SK-N-SH (cell line): ENCODE results near the gene TSPAN14. TPM values are rescaled to one million over a fixed set of nuclear protein-coding genes. Genes with fewer than 3 reads are reported as not detected.
A peak's percentile ranks its signal among the peaks of the same experiment; 100 is the strongest.

Experiments
- CTCF ChIA-PET: fragments of 300-600, 350-600 bp; formaldehyde crosslinking; extraction: SDS; loops from one replicate; lab custom pipeline; 2021; lab: Yijun Ruan, JAX
- POLR2A ChIA-PET: fragments of 350-600 bp; sonication (Branson Sonifier 250); formaldehyde crosslinking; extraction: SDS; loops from one replicate; lab custom pipeline; 2020; ENCODE audit warnings: antibody characterized with exemption, inconsistent platforms; lab: Yijun Ruan, JAX
- DNase-seq: peaks from one replicate; pipeline ENCODE4 v3.0.0; 2012
- H2AFZ ChIP-seq: fragments of 200-600 bp; sonication (generic); 2 replicates; pipeline ENCODE4 v1.8.1; 2016; ENCODE audit warnings: antibody characterized with exemption, mild to moderate bottlenecking, low read depth
- H3F3A ChIP-seq: fragments of 200-600 bp; sonication (generic); replicated peaks from 2 replicates; pipeline ENCODE3; 2016; ENCODE audit warnings: antibody characterized with exemption, mild to moderate bottlenecking; ENCODE audit not compliant: insufficient read depth
- H3K27ac ChIP-seq, 2 experiments: fragments of 200-500 bp in 1 of 2; fragments of 200-600 bp in 1 of 2; sonication (Bioruptor generic) in 1 of 2; sonication (generic), shearing (Covaris generic) in 1 of 2; 2 replicates each; pipeline versions ENCODE4 v1.5.1 to v1.6.1; 2014 to 2016; ENCODE audit warnings: low read depth in 2 of 2, inconsistent platforms in 1 of 2, low read length in 1 of 2, mild to moderate bottlenecking in 1 of 2, mixed read lengths in 1 of 2
- H3K27me3 ChIP-seq: fragments of 200-600 bp; sonication (generic), shearing (Covaris generic); 2 replicates; pipeline ENCODE4 v1.6.1; 2016; ENCODE audit warnings: mixed run types; ENCODE audit not compliant: insufficient read depth
- H3K36me3 ChIP-seq, 2 experiments: fragments of 200-500 bp in 1 of 2; fragments of 200-600 bp in 1 of 2; sonication (Bioruptor generic) in 1 of 2; sonication (generic) in 1 of 2; replicated peaks in 1 of 2; 2 replicates each; pipeline versions ENCODE3 to v1.5.1; 2014 to 2016; ENCODE audit warnings: low read length in 1 of 2, mild to moderate bottlenecking in 1 of 2; ENCODE audit not compliant: insufficient read depth in 2 of 2, control insufficient read depth in 1 of 2
- H3K4me1 ChIP-seq, 2 experiments: fragments of 200-500 bp in 1 of 2; fragments of 200-600 bp in 1 of 2; sonication (Bioruptor generic) in 1 of 2; sonication (generic), shearing (Covaris generic) in 1 of 2; 2 replicates each; pipeline versions ENCODE4 v1.5.1 to v1.6.1; 2014 to 2016; ENCODE audit warnings: low read depth in 1 of 2, low read length in 1 of 2, mixed run types in 1 of 2; ENCODE audit not compliant: insufficient read depth in 2 of 2, control insufficient read depth in 1 of 2
- H3K4me2 ChIP-seq: fragments of 200-600 bp; sonication (generic), shearing (Covaris generic); 2 replicates; pipeline ENCODE4 v1.6.1; 2017; ENCODE audit warnings: mixed run types
- H3K4me3 ChIP-seq, 2 experiments: fragments of 200-500 bp in 1 of 2; fragments of 200-600 bp in 1 of 2; sonication (Bioruptor generic) in 1 of 2; sonication (generic), shearing (Covaris generic) in 1 of 2; 2 replicates each; pipeline versions ENCODE4 v1.5.1 to v1.8.1; 2014 to 2016; ENCODE audit warnings: low read depth in 2 of 2, inconsistent platforms in 1 of 2, low read length in 1 of 2, mild to moderate bottlenecking in 1 of 2, mixed read lengths in 1 of 2, moderate library complexity in 1 of 2
- H3K79me2 ChIP-seq: fragments of 200-600 bp; sonication (generic); 2 replicates; pipeline ENCODE4 v1.8.1; 2017; ENCODE audit warnings: mild to moderate bottlenecking; ENCODE audit not compliant: insufficient read depth
- H3K9ac ChIP-seq: fragments of 200-600 bp; sonication (generic); 2 replicates; pipeline ENCODE4 v1.6.1; 2017; ENCODE audit warnings: mixed run types
- H3K9me2 ChIP-seq: fragments of 200-600 bp; sonication (generic); 2 replicates; pipeline ENCODE4 v1.6.1; 2017; ENCODE audit warnings: mixed run types
- H3K9me3 ChIP-seq: fragments of 200-600 bp; sonication (generic); 2 replicates; pipeline ENCODE4 v1.6.1; 2017; ENCODE audit warnings: mixed run types, mild to moderate bottlenecking, moderate library complexity
- H4K20me1 ChIP-seq: fragments of 200-600 bp; sonication (generic); 2 replicates; pipeline ENCODE4 v1.6.1; 2017; ENCODE audit warnings: mild to moderate bottlenecking, mixed run types; ENCODE audit not compliant: insufficient read depth
- CHD2 ChIP-seq: fragments of 150-350 bp; IDR thresholded peaks from 2 replicates; pipeline ENCODE4 v1.6.1; 2018; ENCODE audit warnings: low read length; ENCODE audit not compliant: partially characterized antibody
- CTCF ChIP-seq: fragments of 200-600 bp; sonication (generic); IDR thresholded peaks from 2 replicates; pipeline ENCODE4 v1.6.1; 2017; ENCODE audit warnings: antibody characterized with exemption, mild to moderate bottlenecking, moderate library complexity
- ELF1 ChIP-seq: IDR thresholded peaks from 2 replicates; pipeline ENCODE4 v1.4.0; 2012
- EP300 ChIP-seq, 2 experiments: IDR thresholded peaks; 2 replicates each; pipeline versions ENCODE4 v1.4.0 to v1.6.1; 2012; ENCODE audit warnings: borderline replicate concordance in 1 of 2, low read depth in 1 of 2, low read length in 1 of 2
- FOSL2 ChIP-seq: IDR thresholded peaks from 2 replicates; pipeline ENCODE4 v1.4.0; 2012; ENCODE audit warnings: low read depth, mild to moderate bottlenecking, moderate library complexity, borderline replicate concordance
- FOXJ3 ChIP-seq: sonication (generic); formaldehyde crosslinking; IDR thresholded peaks from 2 replicates; pipeline ENCODE4 v1.5.1; 2020; ENCODE audit warnings: mild to moderate bottlenecking, missing genetic modification reagents
- JUND ChIP-seq: IDR thresholded peaks from 2 replicates; pipeline ENCODE4 v1.4.0; 2012
- MAX ChIP-seq: IDR thresholded peaks from 2 replicates; pipeline ENCODE4 v1.4.0; 2012; ENCODE audit warnings: low read depth
- MEF2A ChIP-seq: IDR thresholded peaks from 2 replicates; pipeline ENCODE4 v1.4.0; 2012; ENCODE audit warnings: low read depth, borderline replicate concordance
- NFIC ChIP-seq: IDR thresholded peaks from 2 replicates; pipeline ENCODE4 v1.4.0; 2012; ENCODE audit warnings: borderline replicate concordance
- REST ChIP-seq: IDR thresholded peaks from 2 replicates; pipeline ENCODE4 v1.6.1; 2012; ENCODE audit warnings: mild to moderate bottlenecking, low read depth, low read length, moderate library complexity
- RFX5 ChIP-seq: IDR thresholded peaks from 2 replicates; pipeline ENCODE4 v1.6.1; 2012; ENCODE audit warnings: mild to moderate bottlenecking, improper control_type of control experiment, low read length
- RXRA ChIP-seq: IDR thresholded peaks from 2 replicates; pipeline ENCODE4 v1.4.0; 2012; ENCODE audit warnings: low read depth, mild to moderate bottlenecking, borderline replicate concordance
- SIN3A ChIP-seq: IDR thresholded peaks from 2 replicates; pipeline ENCODE4 v1.6.1; 2012; ENCODE audit warnings: low read depth, mild to moderate bottlenecking, low read length, moderate library complexity, borderline replicate concordance
- SMC3 ChIP-seq: IDR thresholded peaks from 2 replicates; pipeline ENCODE4 v1.6.1; 2012; ENCODE audit warnings: low read depth, low read length, improper control_type of control experiment
- TAF1 ChIP-seq: IDR thresholded peaks from 2 replicates; pipeline ENCODE4 v1.6.1; 2012; ENCODE audit warnings: low read depth, mild to moderate bottlenecking, low read length, moderate library complexity, borderline replicate concordance
- YY1 ChIP-seq: IDR thresholded peaks from 2 replicates; pipeline ENCODE4 v1.4.0; 2012; ENCODE audit warnings: low read depth, mild to moderate bottlenecking
- WGBS: methylation state at CpG from one replicate; pipeline ENCODE4 v1.1.6; 2017; ENCODE audit warnings: low lambda C conversion rate; 5-methylcytosine and 5-hydroxymethylcytosine counted together
- polyA plus RNA-seq, 3 experiments: library from polyadenylated mRNA; depleted of rRNA; stranded (reverse); fragments of >200 nt; gene quantifications; 2 replicates each; pipeline ENCODE4 v1.2.3, GENCODE V29; 2012
- TF ChIP-seq, protein P1 (sequence below): IDR thresholded peaks from 2 replicates; pipeline ENCODE4; 2012

The TSPAN14 gene
- polyA plus RNA-seq, 1 of the 3 experiments (the other 2 are of a cell fraction), result 78.1 TPM

DNA sequence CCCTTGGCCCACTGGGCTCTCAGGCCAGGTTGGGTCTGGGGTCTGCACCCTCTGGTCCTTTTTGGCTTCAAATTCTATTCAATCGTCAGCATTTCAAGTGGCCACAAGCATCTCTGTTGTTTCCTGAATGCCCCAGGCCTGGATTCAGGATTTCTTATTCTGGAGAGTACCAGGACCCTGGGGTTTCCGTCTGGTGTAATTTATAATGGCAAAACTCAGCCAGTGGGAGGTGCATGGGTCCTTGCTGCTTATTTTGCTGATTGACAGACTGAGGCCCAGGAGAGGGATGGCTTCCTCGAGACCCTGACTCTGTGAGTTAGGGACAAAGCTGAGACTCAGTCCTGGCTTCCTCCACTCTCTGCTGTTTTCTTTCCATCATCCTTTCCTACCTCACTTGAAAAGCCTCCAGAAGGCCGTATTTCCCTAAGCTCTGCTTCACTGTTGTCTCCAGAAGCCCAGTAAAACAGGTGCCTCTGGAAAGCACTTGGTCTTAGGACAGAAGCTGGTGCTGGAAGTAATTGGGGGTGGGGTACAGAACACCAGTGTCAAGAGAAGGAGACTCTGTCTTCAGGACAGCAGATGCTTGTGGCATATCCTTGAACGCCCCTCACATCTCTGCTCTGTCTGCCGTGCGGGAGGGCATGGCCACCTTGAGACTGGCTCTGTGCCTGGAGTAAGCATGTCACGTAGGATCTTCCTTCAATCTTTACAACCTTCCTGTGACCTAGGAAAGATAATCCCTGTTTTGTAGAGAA is 44.1 kb downstream of the TSPAN14 start (continued):
- no peak for TF ChIP-seq REST
- no peak for TF ChIP-seq ELF1
- TF ChIP-seq EP300 (IDR thresholded peaks at IDR 0.05; ENCODE audit: borderline replicate concordance in 1 of 2, low read depth in 1 of 2, low read length in 1 of 2), result no peak
- TF ChIP-seq RXRA, result no peak
- TF ChIP-seq SMC3, result no peak
- TF ChIP-seq, protein P1, sequence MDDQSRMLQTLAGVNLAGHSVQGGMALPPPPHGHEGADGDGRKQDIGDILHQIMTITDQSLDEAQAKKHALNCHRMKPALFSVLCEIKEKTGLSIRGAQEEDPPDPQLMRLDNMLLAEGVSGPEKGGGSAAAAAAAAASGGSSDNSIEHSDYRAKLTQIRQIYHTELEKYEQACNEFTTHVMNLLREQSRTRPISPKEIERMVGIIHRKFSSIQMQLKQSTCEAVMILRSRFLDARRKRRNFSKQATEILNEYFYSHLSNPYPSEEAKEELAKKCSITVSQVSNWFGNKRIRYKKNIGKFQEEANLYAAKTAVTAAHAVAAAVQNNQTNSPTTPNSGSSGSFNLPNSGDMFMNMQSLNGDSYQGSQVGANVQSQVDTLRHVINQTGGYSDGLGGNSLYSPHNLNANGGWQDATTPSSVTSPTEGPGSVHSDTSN, result no peak

- 27% methylated on average over 10 of the region's 14 CpGs for WGBS
- CTCF ChIA-PET, result interaction anchor here (0.8 to 21.2 kb wide), 4 partner anchors 9 to 116 kb away, joined by 3 to 602 read pairs (median 6); partner anchors contain the start of gene TSPAN14
- POLR2A ChIA-PET, result interaction anchor here (0.8 kb wide), 1 partner anchor 91 kb away, joined by 3 read pairs; the partner anchor contains the start of gene PRXL2A
These were observed 45.0 kb downstream of the TSPAN14 start for GRCh38 chr10:80498833-80499741.

More at GRCh38 chr10:80498833-80499741, 45.0 kb downstream of the TSPAN14 start:
- TF ChIP-seq SMC3 (no peak), JUND (peak; percentile 70), RXRA (peak; percentile 57; the same call in 1 of the 2 replicates), CHD2 (no peak), TAF1 (0 out of 2 replicates have a peak, but pooled peaks have one; percentile 23), EP300 (IDR thresholded peaks at IDR 0.05; ENCODE audit: borderline replicate concordance in 1 of 2, low read depth in 1 of 2, low read length in 1 of 2) (peak in 1 of 2 experiments; percentile 29; a peak in 1 of 4 replicates), RFX5 (no peak), FOSL2 (peak; percentile 84), MEF2A (no peak), CTCF (no peak), MAX (peak; percentile 77), NFIC (peak; percentile 54), YY1 (no peak), ELF1 (no peak), SIN3A (peak; percentile 67; the same call in 1 of the 2 replicates), FOXJ3 (no peak)
- TF ChIP-seq, protein P1, result peak; percentile 54
- H3K27me3 ChIP-seq, result no peaks in the 10 kb centered on the region
- H3K9ac ChIP-seq, result peak overlapping the region; percentile 33; the same call in 1 of the 2 replicates
- H3K9me3 ChIP-seq, result no peaks in the 10 kb centered on the region
- no peak overlapping the region for H2AFZ ChIP-seq
- peaks cover 98% of the 10 kb centered on the region for H3K79me2 ChIP-seq
- H3K27ac ChIP-seq, result peak overlapping the region in 1 of 2 experiments; percentile 77; a peak in 3 of 4 replicates
- no peaks in the 10 kb centered on the region; the same call in 1 of the 2 replicates for H4K20me1 ChIP-seq
- no peak overlapping the region for H3K4me3 ChIP-seq
- peaks cover 5 to 12% of the 10 kb centered on the region in 2 experiments for H3K36me3 ChIP-seq
- H3F3A ChIP-seq, result peaks cover 39% of the 10 kb centered on the region
- no peaks in the 10 kb centered on the region for H3K9me2 ChIP-seq
- H3K4me2 ChIP-seq, result peak overlapping the region; percentile 45
- DNase-seq, result no peak
- H3K4me1 ChIP-seq, result peaks cover 23 to 45% of the 10 kb centered on the region in 2 experiments; a peak in 3 of 4 replicates
